Type B pancreatic cell (in vitro differentiated cells): Measurements from ENCODE around the gene EPM2A. TPM values are rescaled to one million over a fixed set of nuclear protein-coding genes. Genes with fewer than 3 reads are reported as not detected.

ENCODE experiments used
- DNase-seq: peaks from one replicate; pipeline ENCODE4 v3.0.0; 2021; ENCODE audit warnings: mixed read lengths; ENCODE audit not compliant: unreplicated experiment; ENCODE audit errors: extremely low spot score
- H3K27ac Mint-ChIP-seq: 2 replicates; pipeline ENCODE4 v1.8.0; 2021; ENCODE audit warnings: mild to moderate bottlenecking, mixed read lengths
- H3K27me3 Mint-ChIP-seq: 2 replicates; pipeline ENCODE4 v1.8.0; 2021; ENCODE audit warnings: mixed read lengths
- H3K36me3 Mint-ChIP-seq: 2 replicates; pipeline ENCODE4 v1.8.0; 2021; ENCODE audit warnings: mixed read lengths
- H3K4me1 Mint-ChIP-seq: one replicate; pipeline ENCODE4 v1.8.0; 2021; ENCODE audit warnings: mixed read lengths; ENCODE audit not compliant: unreplicated experiment
- H3K4me3 Mint-ChIP-seq: 2 replicates; pipeline ENCODE4 v1.8.0; 2021; ENCODE audit warnings: mild to moderate bottlenecking, mixed read lengths
- H3K9me3 Mint-ChIP-seq: 2 replicates; pipeline ENCODE4 v1.8.0; 2021; ENCODE audit warnings: mixed read lengths
- total RNA-seq: library from RNA; stranded (reverse); gene quantifications from 2 replicates; pipeline ENCODE4 v1.2.1, GENCODE V29; 2021; ENCODE audit warnings: low replicate concordance
- TF ChIP-seq, protein P1 (sequence below): fragments of 200-600 bp; sonication (generic); conservative IDR thresholded peaks from 2 replicates; pipeline ENCODE4 v1.5.0; 2021; ENCODE audit warnings: antibody characterized with exemption, mild to moderate bottlenecking

EPM2A gene
- total RNA-seq, 1 donor from 2014 or later: 7.5 TPM

DNA sequence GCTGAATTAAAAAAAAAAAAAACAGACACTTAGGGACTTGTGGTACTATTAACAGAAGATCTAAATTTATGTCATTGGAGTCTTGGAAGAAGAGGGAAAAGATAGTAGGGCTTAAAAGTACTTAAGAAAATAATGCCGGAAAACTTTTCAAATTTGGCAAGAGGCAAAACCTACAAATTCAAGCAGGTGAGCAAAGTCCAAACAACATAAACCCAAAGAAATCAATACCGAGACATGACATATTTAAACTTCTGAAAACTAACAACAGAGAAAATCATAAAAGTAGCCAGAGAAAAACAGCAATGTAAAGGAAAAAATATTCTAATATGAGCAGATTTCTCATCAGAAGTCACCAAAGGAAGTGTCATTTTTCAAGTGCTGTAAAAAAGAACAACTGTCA, 44.4 kb downstream of the EPM2A start:
- TF ChIP-seq, protein P1, sequence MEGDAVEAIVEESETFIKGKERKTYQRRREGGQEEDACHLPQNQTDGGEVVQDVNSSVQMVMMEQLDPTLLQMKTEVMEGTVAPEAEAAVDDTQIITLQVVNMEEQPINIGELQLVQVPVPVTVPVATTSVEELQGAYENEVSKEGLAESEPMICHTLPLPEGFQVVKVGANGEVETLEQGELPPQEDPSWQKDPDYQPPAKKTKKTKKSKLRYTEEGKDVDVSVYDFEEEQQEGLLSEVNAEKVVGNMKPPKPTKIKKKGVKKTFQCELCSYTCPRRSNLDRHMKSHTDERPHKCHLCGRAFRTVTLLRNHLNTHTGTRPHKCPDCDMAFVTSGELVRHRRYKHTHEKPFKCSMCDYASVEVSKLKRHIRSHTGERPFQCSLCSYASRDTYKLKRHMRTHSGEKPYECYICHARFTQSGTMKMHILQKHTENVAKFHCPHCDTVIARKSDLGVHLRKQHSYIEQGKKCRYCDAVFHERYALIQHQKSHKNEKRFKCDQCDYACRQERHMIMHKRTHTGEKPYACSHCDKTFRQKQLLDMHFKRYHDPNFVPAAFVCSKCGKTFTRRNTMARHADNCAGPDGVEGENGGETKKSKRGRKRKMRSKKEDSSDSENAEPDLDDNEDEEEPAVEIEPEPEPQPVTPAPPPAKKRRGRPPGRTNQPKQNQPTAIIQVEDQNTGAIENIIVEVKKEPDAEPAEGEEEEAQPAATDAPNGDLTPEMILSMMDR: no peak
- Mint-ChIP-seq H3K36me3 (no peaks in the 10 kb centered on the region), H3K4me3 (no peak overlapping the region), H3K27ac (no peak overlapping the region), H3K4me1 (peaks cover 9% of the 10 kb centered on the region), H3K27me3 (no peaks in the 10 kb centered on the region), H3K9me3 (no peaks in the 10 kb centered on the region)
- DNase-seq: no peak

DNA sequence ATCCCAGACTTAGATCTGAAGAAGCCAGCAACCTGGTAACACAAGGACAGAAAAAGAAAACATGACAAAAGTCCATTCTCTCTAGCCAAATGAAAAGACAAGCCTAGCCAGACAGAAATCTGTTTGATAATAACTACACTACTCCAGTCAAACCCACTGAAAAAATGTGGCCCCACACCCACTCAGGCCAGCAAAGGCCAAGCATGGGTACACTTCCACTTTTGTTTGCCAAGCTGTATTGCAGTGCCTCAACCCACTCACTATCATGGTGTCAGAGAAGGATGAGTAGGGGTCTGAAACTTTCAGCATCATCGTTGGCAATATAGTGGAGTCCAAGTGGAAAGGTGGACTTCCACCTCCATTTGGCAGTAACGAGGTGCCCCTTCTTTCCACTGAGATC, 45.8 kb downstream of the EPM2A start:
- Mint-ChIP-seq H3K4me1 (peaks cover 9% of the 10 kb centered on the region), H3K9me3 (no peaks in the 10 kb centered on the region), H3K27me3 (no peaks in the 10 kb centered on the region), H3K36me3 (no peaks in the 10 kb centered on the region), H3K27ac (no peak overlapping the region), H3K4me3 (no peak overlapping the region)
- no peak for DNase-seq
- TF ChIP-seq, protein P1: no peak

DNA sequence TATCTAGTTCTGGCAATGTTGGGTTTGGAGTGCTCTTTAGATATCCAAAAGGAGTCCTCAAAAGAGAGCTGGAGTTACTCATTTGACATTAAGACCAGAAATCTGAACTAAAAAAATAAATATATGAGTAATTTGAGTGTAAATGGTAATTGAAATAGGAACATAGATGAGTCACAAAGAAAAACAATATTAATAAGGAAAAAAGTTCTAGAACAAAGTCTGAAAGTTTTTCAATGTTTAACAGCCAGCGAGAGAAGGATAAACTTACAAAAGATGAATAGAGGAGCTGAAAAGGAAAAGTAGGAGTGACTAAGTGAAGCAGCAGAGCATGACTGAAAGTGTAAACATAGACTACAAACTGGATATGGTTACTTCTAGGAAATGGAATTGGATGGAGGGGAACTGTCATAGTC, 46.8 kb downstream of the EPM2A start:
- Mint-ChIP-seq H3K36me3 (no peaks in the 10 kb centered on the region), H3K4me1 (peaks cover 9% of the 10 kb centered on the region), H3K4me3 (no peak overlapping the region), H3K27me3 (no peaks in the 10 kb centered on the region), H3K9me3 (no peaks in the 10 kb centered on the region), H3K27ac (no peak overlapping the region)
- TF ChIP-seq, protein P1: no peak
- no peak for DNase-seq

DNA sequence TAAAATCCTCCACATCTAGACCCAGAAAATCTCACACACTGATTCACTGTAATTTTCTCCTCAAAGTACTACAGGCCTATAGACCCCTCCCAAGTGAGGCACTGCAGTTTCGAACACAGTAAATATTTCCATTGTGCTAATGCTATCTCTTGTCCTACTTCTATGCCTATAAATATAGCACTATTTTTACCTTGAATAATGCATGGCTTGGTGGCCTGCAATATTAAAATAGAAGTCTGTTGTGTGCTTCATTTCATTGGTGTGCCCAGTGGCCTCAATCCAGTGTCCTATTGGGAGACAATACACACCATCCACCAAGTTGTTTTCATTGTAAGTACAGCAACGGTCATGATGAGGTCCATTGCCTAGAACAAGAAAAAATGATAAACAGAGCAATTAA, 49.4 kb downstream of the EPM2A start:
- Mint-ChIP-seq H3K9me3 (no peaks in the 10 kb centered on the region), H3K4me1 (peaks cover 9% of the 10 kb centered on the region), H3K27ac (no peak overlapping the region), H3K4me3 (no peak overlapping the region), H3K36me3 (peaks cover 10% of the 10 kb centered on the region), H3K27me3 (no peaks in the 10 kb centered on the region)
- TF ChIP-seq, protein P1: no peak
- DNase-seq: no peak

DNA sequence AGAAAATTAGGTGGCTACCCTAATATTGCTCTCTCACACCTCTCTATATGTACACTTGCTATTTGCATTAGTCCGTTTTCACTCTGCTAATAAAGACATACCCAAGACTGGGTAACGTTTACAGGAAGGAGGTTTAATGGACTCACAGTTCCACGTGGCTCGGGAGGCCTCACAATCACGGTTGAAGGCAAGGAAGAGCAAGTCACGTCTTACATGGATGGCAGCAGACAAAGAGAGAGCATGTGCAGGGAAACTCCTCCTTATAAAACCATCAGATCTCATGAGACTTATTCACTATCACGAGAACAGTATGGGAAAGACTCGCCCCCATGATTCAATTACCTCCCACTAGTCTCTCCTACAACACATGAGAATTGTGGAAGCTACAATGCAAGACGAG, 53.4 kb downstream of the EPM2A start:
- no peak overlapping the region for H3K4me3 Mint-ChIP-seq

More for the DNA sequence above, 53.4 kb downstream of the EPM2A start:
- H3K4me1 Mint-ChIP-seq: no peaks in the 10 kb centered on the region
- H3K9me3 Mint-ChIP-seq: no peaks in the 10 kb centered on the region
- no peak overlapping the region for H3K27ac Mint-ChIP-seq
- no peaks in the 10 kb centered on the region for H3K27me3 Mint-ChIP-seq
- peaks cover 10% of the 10 kb centered on the region for H3K36me3 Mint-ChIP-seq
- TF ChIP-seq, protein P1: no peak
- no peak for DNase-seq
